Astrocyte of the cerebellum (primary cell): ENCODE measurements around the gene TMEM221.

Experiments
- DNase-seq: peaks from one replicate; pipeline ENCODE4 v3.0.0-alpha.2; 2011; ENCODE audit warnings: low read depth
- H3K4me3 ChIP-seq: 2 replicates; pipeline ENCODE4 v1.5.1; 2011; ENCODE audit warnings: mild to moderate bottlenecking, low read depth, low read length, moderate library complexity
- in situ Hi-C: cut with HindIII; loops from 2 replicates; pipeline ENCODE4 v1.10.0; 2017; ENCODE audit warnings: low sequenced_read_pairs
- TF ChIP-seq, protein P1 (sequence below): IDR thresholded peaks from 2 replicates; pipeline ENCODE4 v1.5.1; 2012; ENCODE audit warnings: low read length, low read depth, moderate library complexity, mild to moderate bottlenecking; ENCODE audit errors: missing control alignments

The TMEM221 gene

GRCh38 chr19:17418710-17419109, 29.8 kb downstream of the TMEM221 start:
- TF ChIP-seq, protein P1, sequence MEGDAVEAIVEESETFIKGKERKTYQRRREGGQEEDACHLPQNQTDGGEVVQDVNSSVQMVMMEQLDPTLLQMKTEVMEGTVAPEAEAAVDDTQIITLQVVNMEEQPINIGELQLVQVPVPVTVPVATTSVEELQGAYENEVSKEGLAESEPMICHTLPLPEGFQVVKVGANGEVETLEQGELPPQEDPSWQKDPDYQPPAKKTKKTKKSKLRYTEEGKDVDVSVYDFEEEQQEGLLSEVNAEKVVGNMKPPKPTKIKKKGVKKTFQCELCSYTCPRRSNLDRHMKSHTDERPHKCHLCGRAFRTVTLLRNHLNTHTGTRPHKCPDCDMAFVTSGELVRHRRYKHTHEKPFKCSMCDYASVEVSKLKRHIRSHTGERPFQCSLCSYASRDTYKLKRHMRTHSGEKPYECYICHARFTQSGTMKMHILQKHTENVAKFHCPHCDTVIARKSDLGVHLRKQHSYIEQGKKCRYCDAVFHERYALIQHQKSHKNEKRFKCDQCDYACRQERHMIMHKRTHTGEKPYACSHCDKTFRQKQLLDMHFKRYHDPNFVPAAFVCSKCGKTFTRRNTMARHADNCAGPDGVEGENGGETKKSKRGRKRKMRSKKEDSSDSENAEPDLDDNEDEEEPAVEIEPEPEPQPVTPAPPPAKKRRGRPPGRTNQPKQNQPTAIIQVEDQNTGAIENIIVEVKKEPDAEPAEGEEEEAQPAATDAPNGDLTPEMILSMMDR = no peak
- no peak overlapping the region for H3K4me3 ChIP-seq
- DNase-seq = no peak
- in situ Hi-C loops = no loop called here

DNA sequence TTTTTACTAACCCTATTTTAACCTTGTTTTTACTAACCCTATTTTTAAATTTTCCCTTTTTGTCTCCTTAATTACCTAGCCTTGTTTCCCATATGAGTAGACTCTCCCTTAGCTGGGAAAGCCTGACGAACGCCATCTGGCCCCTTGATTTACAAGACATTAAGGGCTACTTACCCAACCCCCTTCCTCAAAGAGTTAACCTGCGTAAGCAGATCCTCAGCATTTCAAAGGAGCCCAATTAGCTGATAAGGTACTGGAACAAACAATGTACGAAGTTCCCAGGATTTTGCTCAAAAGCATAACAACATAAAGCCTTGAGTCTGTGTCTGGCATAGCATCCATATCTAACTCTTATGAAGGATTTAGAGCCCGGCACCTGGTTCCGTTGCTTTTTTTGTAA, 33.3 kb downstream of the TMEM221 start:
- in situ Hi-C loops = no loop called here
- H3K4me3 ChIP-seq = no peak overlapping the region
- TF ChIP-seq, protein P1 = no peak
- DNase-seq = no peak

- TF ChIP-seq, protein P1 = no peak
- in situ Hi-C loops = no loop called here
Observed at GRCh38 chr19:17414097-17414496, 34.4 kb downstream of the TMEM221 start.

DNA sequence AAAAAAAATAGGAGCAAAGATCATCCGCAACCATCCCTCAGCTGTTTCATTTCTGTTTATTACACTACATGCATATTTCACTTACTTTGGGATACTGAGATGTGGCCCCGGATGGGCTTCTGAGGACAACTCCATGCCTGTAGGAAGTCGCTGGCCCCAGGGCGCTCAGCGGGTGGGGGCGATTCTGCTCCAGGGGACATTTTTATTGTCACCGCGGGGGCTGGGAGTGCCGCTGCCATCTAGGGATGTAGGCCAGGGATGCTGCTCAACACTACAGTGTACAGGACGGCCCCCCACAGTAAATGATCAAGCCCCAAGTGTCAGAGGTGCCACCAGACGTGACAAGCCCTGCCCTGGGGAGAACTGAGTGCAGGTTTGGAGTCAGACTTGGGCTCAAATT, 36.7 kb downstream of the TMEM221 start:
- in situ Hi-C loops = no loop called here
- TF ChIP-seq, protein P1 = no peak
- DNase-seq = no peak
- no peak overlapping the region for H3K4me3 ChIP-seq

More at GRCh38 chr19:17414097-17414496, 34.4 kb downstream of the TMEM221 start:
- DNase-seq = no peak
- H3K4me3 ChIP-seq = no peak overlapping the region

DNA sequence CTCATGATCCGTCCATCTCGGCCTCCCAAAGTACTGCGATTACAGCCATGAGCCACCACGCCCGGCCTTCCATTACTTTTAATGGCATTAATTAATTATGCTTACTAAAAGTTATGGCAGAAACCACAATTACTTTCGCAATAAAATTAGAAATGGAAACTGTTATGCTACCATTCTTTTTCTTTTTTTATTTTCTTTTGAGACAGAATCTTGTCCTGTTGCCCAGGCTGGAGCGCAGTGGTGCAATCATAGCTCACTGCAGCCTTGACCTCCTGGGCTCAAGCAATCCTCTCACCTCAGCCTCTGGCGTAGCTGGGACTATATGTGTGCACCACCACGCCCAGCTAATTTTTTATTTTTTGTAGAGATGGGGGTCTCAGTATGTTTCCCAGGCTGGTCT, 38.5 kb downstream of the TMEM221 start:
- in situ Hi-C loops = no loop called here
- H3K4me3 ChIP-seq = no peak overlapping the region
- TF ChIP-seq, protein P1 = no peak
- no peak for DNase-seq

GRCh38 chr19:17406887-17407196, 41.6 kb downstream of the TMEM221 start:
- no peak for DNase-seq

More at GRCh38 chr19:17406887-17407196, 41.6 kb downstream of the TMEM221 start:
- in situ Hi-C loops = no loop called here
- TF ChIP-seq, protein P1 = no peak
- no peak overlapping the region for H3K4me3 ChIP-seq
